RWPE2 (cell line): Measurements from ENCODE around the gene KIRREL3.

Source experiments
- ATAC-seq: fragments of 200-7000 bp; cut with Tn5 transposase; 3 replicates; pipeline ENCODE4 v1.9.1; 2021; ENCODE audit warnings: low read depth
- DNase-seq: peaks from one replicate; pipeline ENCODE4 v3.0.0-alpha.2; 2020; ENCODE audit warnings: low spot score
- H3K27ac ChIP-seq: fragments of 450-650 bp; 2 replicates; pipeline ENCODE4 v1.5.1; 2017; ENCODE audit warnings: mild to moderate bottlenecking; ENCODE audit not compliant: poor library complexity, severe bottlenecking
- H3K27me3 ChIP-seq: fragments of 250-450 bp; sonication (Bioruptor Pico); 2 replicates; pipeline ENCODE4 v1.5.1; 2021; ENCODE audit warnings: mild to moderate bottlenecking, moderate library complexity; ENCODE audit not compliant: insufficient read depth, poor library complexity, severe bottlenecking
- H3K36me3 ChIP-seq: fragments of 250-450 bp; sonication (Bioruptor Pico); 2 replicates; pipeline ENCODE4 v1.5.1; 2020; ENCODE audit warnings: low read depth, mild to moderate bottlenecking, moderate library complexity
- H3K4me1 ChIP-seq: fragments of 250-450 bp; sonication (Bioruptor Pico); 2 replicates; pipeline ENCODE4 v1.5.1; 2021; ENCODE audit warnings: mild to moderate bottlenecking, moderate library complexity; ENCODE audit not compliant: insufficient read depth, poor library complexity, severe bottlenecking
- H3K4me3 ChIP-seq: fragments of 250-450 bp; sonication (Bioruptor Pico); 2 replicates; pipeline ENCODE4 v1.5.1; 2021; ENCODE audit warnings: mild to moderate bottlenecking, moderate library complexity; ENCODE audit not compliant: severe bottlenecking
- H3K9me3 ChIP-seq: fragments of 250-450 bp; sonication (Bioruptor Pico); 2 replicates; pipeline ENCODE4 v1.5.1; 2021; ENCODE audit warnings: mild to moderate bottlenecking, moderate library complexity; ENCODE audit not compliant: severe bottlenecking
- CTCF ChIP-seq: fragments of 450-650 bp; IDR thresholded peaks from one replicate; pipeline ENCODE4 v1.5.1; 2017; ENCODE audit warnings: mild to moderate bottlenecking, moderate library complexity; ENCODE audit not compliant: poor library complexity, severe bottlenecking

KIRREL3 gene

GRCh38 chr11:126522152-126522551 is 478.4 kb downstream of the KIRREL3 start:
- no peaks in the 10 kb centered on the region for H3K4me1 ChIP-seq
- H3K4me3 ChIP-seq = no peak overlapping the region
- H3K27ac ChIP-seq = no peak overlapping the region
- H3K36me3 ChIP-seq = no peaks in the 10 kb centered on the region
- TF ChIP-seq CTCF = no peak
- ATAC-seq (no peak), DNase-seq (no peak)
- H3K9me3 ChIP-seq = no peaks in the 10 kb centered on the region
- H3K27me3 ChIP-seq = no peaks in the 10 kb centered on the region

GRCh38 chr11:126521196-126521595 is 479.4 kb downstream of the KIRREL3 start:
- H3K36me3 ChIP-seq = no peaks in the 10 kb centered on the region
- no peak for TF ChIP-seq CTCF
- H3K27me3 ChIP-seq = no peaks in the 10 kb centered on the region

GRCh38 chr11:126519764-126520734 is 480.5 kb downstream of the KIRREL3 start:
- Histone ChIP-seq H3K4me1 (no peaks in the 10 kb centered on the region), H3K27ac (no peak overlapping the region), H3K9me3 (no peaks in the 10 kb centered on the region), H3K36me3 (no peaks in the 10 kb centered on the region), H3K4me3 (no peak overlapping the region), H3K27me3 (no peaks in the 10 kb centered on the region)
- TF ChIP-seq CTCF = no peak
- no peak for ATAC-seq
- no peak for DNase-seq

More at GRCh38 chr11:126521196-126521595, 479.4 kb downstream of the KIRREL3 start:
- no peak for ATAC-seq
- H3K4me1 ChIP-seq = no peaks in the 10 kb centered on the region
- no peak for DNase-seq
- H3K9me3 ChIP-seq = no peaks in the 10 kb centered on the region
- H3K4me3 ChIP-seq = no peak overlapping the region
- no peak overlapping the region for H3K27ac ChIP-seq

- Histone ChIP-seq H3K4me3 (no peak overlapping the region), H3K4me1 (no peaks in the 10 kb centered on the region), H3K36me3 (no peaks in the 10 kb centered on the region), H3K27me3 (no peaks in the 10 kb centered on the region), H3K27ac (no peak overlapping the region), H3K9me3 (no peaks in the 10 kb centered on the region)
- ATAC-seq (no peak), DNase-seq (no peak)
- no peak for TF ChIP-seq CTCF
Measured at GRCh38 chr11:126518972-126519690, 481.4 kb downstream of the KIRREL3 start.
